GM19351 (cell line): ENCODE results near the gene CDK11A.
"Not testable (repeated sequence)": the region's sequence is repeated elsewhere in the genome, so short reads cannot be mapped to it uniquely, and the experiment has no call there.

ENCODE experiments used
- ATAC-seq: cut with Tn5 transposase; IDR thresholded peaks from one replicate; pipeline ENCODE4 v1.9.1; 2021; ENCODE audit warnings: mild to moderate bottlenecking, moderate library complexity; ENCODE audit not compliant: unreplicated experiment

The CDK11A gene

GRCh38 chr1:1664941-1665814, 59.0 kb downstream of the CDK11A start:
- ATAC-seq = no peak

- ATAC-seq = not testable (repeated sequence)
These were observed 59.8 kb downstream of the CDK11A start for GRCh38 chr1:1664318-1664717.

- ATAC-seq = not testable (repeated sequence)
These were observed 61.2 kb downstream of the CDK11A start for GRCh38 chr1:1662830-1663560.

DNA sequence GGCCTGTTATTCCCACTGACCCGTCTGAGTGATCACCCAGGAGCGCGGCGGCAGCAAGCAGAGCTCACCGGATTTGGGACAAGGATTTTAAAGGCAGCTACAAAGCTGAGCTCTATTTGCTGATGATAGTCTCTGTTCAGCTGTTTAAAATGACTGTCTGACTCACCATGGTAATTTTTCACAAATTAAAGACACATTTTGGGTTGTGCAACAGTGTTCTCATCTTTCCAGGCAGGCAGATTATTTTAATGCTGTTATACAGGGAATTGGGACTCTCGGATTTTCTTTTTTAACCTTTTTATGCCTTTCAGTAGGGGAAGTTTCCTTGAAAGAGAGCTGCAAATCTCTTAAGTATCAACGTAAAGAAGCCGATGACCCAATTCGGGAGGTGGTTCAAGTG, 61.8 kb downstream of the CDK11A start:
- not testable (repeated sequence) for ATAC-seq

DNA sequence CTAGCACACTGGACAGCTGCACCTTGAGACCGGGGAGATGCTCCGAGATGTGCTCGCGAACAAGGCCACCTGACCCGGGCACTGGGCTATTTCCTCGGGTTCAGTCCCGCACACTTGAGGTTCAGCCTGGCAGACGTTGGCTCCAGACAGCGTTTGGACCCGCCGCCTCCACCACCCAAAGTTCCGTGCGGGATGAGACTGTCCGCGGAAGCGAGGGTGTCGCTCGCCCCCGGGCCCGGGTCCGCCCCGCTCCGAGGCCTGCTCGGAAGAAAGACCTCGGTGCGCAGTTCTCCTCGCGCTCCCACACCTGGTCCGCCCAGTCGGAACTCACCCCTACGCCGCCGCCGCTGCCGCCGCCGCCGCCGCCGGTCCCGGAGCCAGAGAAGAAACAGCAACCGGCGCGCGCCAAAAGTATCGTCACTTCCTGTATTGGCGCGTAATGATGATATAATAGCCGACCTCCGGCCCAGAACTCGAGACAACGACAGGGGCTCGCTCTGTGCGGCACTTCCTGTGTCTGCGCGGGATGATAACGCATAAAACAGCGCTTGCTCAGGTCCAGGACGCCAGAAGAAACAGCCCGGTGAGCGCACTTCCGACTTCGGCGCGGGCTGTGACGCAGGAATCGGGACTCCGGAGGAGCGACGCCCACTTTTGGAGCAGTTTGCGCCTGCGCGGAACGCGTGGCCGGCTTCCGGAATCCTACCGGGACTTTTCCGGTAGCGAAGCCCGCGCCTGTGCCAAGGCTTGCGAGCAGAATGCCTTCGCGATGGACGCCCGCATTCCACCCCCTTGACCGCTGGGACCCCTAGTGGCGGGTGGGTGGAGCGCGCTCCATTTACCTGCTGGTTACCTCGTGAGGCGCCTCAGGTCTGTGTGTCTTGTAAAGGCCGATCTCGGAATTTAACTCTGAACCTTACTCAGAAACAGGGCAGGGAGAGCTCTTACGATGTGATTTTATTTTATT, 65.3 kb downstream of the CDK11A start, which contains the start of gene CDK11B:
Gene CDK11B (minus strand): TSS at position 422 of the 967 bp plus-strand sequence. CDS start 1,519 bp downstream, outside the sequence.
- peak; percentile 77 for ATAC-seq
